ENCODE data around the gene DHX36.

Gene DHX36

GRCh38 chr3:154327871-154328270, 3.6 kb upstream of the DHX36 start:
- no peak for TF ChIP-seq POLR2AphosphoS5 (IDR thresholded peaks at IDR 0.05; ENCODE audit: low read depth, low read length)
- no peak for TF ChIP-seq SIN3A (IDR thresholded peaks at IDR 0.05; ENCODE audit: borderline replicate concordance, insufficient read depth, low read length)
- TF ChIP-seq FOXP2 (optimal IDR thresholded peaks at IDR 0.05; ENCODE audit: borderline replicate concordance, extremely low read depth, extremely low read length, insufficient read depth), result no peak
- no peak for TF ChIP-seq REST (IDR thresholded peaks at IDR 0.05; ENCODE audit: insufficient read depth in 1 of 2, low read depth in 2 of 2, low read length in 2 of 2)
- TF ChIP-seq TAF1 (IDR thresholded peaks at IDR 0.05; ENCODE audit: borderline replicate concordance, insufficient read depth, low read length), result no peak

GRCh38 chr3:154324919-154325318, 632 bp upstream of the DHX36 start:
- TF ChIP-seq REST (IDR thresholded peaks at IDR 0.05; ENCODE audit: insufficient read depth in 1 of 2, low read depth in 2 of 2, low read length in 2 of 2), result no peak
- TF ChIP-seq POLR2AphosphoS5 (IDR thresholded peaks at IDR 0.05; ENCODE audit: low read depth, low read length), result no peak
- TF ChIP-seq TAF1 (IDR thresholded peaks at IDR 0.05; ENCODE audit: borderline replicate concordance, insufficient read depth, low read length), result no peak
- TF ChIP-seq FOXP2 (optimal IDR thresholded peaks at IDR 0.05; ENCODE audit: borderline replicate concordance, extremely low read depth, extremely low read length, insufficient read depth), result no peak
- TF ChIP-seq SIN3A (IDR thresholded peaks at IDR 0.05; ENCODE audit: borderline replicate concordance, insufficient read depth, low read length), result no peak

- TF ChIP-seq POLR2AphosphoS5 (IDR thresholded peaks at IDR 0.05; ENCODE audit: low read depth, low read length) (no peak), REST (IDR thresholded peaks at IDR 0.05; ENCODE audit: insufficient read depth in 1 of 2, low read depth in 2 of 2, low read length in 2 of 2) (no peak), FOXP2 (optimal IDR thresholded peaks at IDR 0.05; ENCODE audit: borderline replicate concordance, extremely low read depth, extremely low read length, insufficient read depth) (no peak)
Measured at GRCh38 chr3:154316974-154317767, 7.1 kb downstream of the DHX36 start.

GRCh38 chr3:154314152-154314551, 10.1 kb downstream of the DHX36 start:
- no peak for TF ChIP-seq POLR2AphosphoS5 (IDR thresholded peaks at IDR 0.05; ENCODE audit: low read depth, low read length)
- no peak for TF ChIP-seq REST (IDR thresholded peaks at IDR 0.05; ENCODE audit: insufficient read depth in 1 of 2, low read depth in 2 of 2, low read length in 2 of 2)
- TF ChIP-seq TAF1 (IDR thresholded peaks at IDR 0.05; ENCODE audit: borderline replicate concordance, insufficient read depth, low read length), result no peak
- no peak for TF ChIP-seq SIN3A (IDR thresholded peaks at IDR 0.05; ENCODE audit: borderline replicate concordance, insufficient read depth, low read length)
- no peak for TF ChIP-seq FOXP2 (optimal IDR thresholded peaks at IDR 0.05; ENCODE audit: borderline replicate concordance, extremely low read depth, extremely low read length, insufficient read depth)
